RPMI7951 (cell line): ENCODE results near the gene P2RX4. TPM values are rescaled to one million over a fixed set of nuclear protein-coding genes. Genes with fewer than 3 reads are reported as not detected.
"Not testable (repeated sequence)": the region's sequence is repeated elsewhere in the genome, so short reads cannot be mapped to it uniquely, and the experiment has no call there.

Experiments
- DNase-seq: peaks from one replicate; pipeline ENCODE4 v3.0.0-alpha.2; 2012; ENCODE audit warnings: low read depth
- total RNA-seq: library from RNA; depleted of rRNA; stranded (reverse); fragments of >200 nt; shearing (Covaris generic); gene quantifications from 2 replicates; pipeline ENCODE4 v1.2.3, GENCODE V29; 2014; rRNA removed

Gene P2RX4, protein sequence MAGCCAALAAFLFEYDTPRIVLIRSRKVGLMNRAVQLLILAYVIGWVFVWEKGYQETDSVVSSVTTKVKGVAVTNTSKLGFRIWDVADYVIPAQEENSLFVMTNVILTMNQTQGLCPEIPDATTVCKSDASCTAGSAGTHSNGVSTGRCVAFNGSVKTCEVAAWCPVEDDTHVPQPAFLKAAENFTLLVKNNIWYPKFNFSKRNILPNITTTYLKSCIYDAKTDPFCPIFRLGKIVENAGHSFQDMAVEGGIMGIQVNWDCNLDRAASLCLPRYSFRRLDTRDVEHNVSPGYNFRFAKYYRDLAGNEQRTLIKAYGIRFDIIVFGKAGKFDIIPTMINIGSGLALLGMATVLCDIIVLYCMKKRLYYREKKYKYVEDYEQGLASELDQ
- 8.9 and 10.1 TPM in 2 replicates for total RNA-seq

DNA sequence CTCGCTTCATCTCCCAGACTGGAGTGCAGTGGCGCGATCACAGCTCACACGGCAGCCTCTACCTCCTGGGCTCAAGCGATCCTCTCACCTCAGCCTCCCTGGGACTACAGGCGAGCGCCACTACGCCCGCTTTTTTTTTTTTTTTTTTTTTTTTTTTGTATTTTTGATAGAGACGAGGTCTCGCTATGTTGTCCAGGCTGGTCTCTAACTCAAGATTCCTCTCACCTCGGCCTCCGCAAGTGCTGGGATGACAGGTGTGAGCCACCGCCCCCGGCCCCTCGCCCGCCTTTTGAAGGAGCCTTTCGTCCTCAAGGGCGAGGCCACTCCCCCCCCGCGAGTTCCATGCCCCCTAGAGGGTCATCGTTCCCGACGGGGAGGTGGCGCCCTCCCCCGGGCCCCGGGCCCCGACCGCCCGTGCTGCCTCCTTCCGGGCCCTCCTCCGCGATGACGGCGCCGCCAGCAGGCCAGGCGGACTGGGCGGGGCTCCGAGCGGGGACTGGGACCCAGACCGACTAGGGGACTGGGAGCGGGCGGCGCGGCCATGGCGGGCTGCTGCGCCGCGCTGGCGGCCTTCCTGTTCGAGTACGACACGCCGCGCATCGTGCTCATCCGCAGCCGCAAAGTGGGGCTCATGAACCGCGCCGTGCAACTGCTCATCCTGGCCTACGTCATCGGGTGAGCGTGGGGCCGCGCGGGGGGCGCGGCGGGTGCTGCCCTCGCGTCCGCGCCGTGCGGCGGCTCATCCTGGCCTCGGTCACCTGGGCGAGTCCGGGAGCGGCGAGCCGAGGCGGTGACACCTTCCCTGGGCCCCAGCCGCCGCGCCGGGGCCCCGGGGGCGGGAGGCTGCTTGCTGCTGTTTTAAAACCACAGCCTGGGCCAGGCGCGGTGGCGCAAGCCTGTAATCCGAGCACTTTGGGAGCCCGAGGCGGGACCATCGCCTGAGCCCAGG lies at the start of gene P2RX4:
P2RX4 (plus strand) TSS at position 506 of the 949 bp plus-strand sequence; CDS start at position 542, 36 bp downstream.
- DNase-seq, result peak; percentile 64

DNA sequence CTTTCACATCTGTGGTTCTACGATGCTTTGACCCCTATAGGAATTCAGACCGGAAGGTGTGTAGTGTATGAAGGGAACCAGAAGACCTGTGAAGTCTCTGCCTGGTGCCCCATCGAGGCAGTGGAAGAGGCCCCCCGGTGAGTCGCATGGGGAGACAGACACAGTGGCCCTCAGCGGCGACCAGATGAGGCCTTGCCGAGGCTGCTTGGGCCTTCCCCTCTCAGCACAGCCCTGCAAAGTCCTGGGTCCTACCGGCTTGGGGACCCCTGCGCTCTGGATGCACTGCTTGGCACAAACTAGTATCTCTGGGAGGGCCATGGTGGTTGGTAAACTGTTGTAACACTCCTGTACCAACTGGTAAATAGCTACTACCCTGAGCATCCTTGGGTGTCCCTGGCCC lies 47.5 kb upstream of the P2RX4 start:
- no peak for DNase-seq

DNA sequence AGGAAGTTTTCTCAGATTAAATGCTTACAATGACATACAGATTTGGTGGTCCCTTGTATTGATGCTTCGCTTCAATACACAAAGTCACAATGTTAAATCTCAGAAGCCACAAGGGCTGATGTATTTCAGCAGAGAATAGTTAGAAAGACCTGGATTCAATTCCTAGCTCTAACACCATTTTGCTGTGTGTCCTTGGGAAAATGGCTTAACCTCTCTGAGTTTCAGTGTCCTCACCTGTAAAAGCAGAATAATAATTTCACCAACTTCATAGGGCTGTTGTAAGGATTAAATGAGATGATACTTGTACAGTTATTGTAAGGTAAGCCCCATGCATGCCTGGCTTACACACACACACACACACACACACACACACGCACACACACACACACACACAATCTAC lies 46.9 kb upstream of the P2RX4 start:
- DNase-seq, result no peak

DNA sequence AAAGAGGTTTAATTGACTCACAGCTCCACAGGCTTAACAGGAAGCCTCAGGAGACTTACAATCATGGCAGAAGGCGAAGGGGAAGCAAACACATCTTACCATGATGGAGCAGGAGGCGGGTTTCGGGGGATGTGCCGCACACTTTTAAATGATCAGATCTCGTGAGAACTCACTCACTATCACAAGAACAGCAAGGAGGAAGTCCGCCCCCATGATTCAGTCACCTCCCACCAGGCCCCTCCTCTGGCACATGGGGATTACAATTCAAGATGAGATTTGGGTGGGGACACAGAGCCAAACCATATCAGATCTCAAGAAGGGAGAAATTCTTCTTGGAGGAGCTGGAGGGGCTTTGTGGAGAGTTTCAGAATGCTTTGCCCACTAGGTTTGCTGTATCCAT lies 45.1 kb upstream of the P2RX4 start:
- DNase-seq, result not testable (repeated sequence)

DNA sequence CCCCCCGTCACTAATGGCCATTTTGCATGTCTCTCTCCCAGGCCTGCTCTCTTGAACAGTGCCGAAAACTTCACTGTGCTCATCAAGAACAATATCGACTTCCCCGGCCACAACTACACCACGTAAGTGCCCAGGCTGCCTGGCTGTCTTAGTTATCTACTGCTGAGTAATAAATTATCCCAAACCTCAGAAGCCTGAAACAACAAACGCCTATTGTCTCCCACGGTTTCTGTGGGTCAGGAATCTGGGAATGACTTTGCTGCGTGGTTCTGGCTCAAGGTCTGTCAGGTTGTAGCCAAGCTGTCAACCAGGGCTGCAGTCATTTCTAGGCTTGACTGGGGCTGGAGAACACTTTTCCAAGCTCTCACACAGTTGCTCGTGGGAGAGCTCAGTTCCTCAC lies 44.6 kb upstream of the P2RX4 start:
- DNase-seq, result peak; percentile 18

DNA sequence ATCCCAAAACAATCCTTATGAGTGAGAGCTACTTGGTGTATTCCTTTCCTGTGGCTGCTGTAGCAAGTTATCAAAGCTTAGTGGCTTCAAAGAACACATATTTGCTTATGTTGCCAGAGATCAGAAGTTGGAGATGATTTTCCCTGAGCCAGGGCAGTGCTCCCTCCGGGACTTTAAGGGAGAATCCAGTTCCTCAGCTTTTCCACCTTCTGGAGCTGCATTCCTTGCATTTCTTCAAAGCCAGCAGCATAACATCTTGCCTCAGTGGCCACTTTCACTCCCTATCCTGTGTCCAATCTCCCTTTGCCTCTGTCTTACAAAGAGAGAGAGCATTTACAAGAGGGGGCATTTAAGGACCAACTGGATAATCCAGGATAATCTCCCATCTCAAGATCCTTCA lies 43.6 kb upstream of the P2RX4 start:
- DNase-seq, result no peak

DNA sequence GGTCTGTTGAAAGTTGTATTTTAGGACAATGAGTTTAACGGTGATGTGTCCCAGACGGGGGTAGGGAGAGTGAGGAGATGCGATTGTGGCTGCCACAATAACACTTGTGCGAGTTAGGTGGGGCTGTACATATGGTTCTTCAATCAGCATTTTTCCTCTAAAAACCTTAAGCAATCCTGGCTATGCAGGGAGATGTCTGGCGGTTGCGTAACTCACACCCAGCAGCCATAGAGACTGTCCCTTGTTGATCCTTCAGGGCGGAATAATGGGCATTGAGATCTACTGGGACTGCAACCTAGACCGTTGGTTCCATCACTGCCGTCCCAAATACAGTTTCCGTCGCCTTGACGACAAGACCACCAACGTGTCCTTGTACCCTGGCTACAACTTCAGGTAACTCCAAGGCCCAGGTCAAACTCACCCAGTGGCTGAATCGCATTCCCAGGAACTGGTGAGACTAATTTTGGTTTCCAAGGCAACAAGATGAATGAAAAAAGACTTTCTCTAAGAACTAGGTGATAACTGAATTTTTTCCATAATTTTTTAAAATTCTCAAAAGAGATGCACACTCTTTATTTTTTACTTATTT lies 42.6 kb upstream of the P2RX4 start:
- DNase-seq, result no peak

DNA sequence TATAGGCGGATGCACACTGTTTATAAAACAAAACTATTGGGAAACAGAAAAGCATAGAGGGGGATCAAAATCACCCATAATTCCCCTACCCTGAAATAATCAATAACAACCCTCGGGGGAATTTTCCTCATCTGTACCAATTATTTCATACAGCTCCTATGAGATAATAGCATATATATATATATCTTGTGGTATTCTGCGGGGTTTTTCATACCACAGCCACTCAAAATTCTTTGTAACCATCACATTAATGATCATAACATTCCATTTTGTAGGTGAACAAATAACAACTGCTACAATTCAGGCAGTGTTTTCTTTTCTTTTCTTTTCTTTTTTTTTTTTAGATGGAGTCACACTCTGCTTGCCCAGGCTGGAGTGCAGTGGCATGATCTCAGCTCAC lies 42.0 kb upstream of the P2RX4 start:
- DNase-seq, result no peak

DNA sequence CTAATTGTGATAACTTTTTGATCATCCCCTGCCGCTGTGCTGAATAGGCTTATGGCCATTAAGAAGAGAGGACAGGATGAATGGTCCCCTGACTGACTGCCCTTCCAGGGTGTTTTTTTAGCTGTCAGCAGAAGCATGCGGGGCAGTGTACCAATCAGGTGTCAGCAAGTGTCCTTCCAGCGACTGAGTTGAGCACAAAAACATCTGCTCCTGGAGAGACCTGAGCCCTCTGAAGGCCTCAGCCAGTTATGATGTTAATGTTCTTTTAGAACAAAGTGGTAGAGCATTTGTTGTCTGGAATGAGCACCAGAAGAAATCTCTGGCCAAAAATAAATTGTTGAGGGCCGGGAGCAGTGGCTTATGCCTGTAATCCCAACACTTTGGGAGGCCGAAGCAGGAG lies 39.8 kb upstream of the P2RX4 start:
- DNase-seq, result no peak

DNA sequence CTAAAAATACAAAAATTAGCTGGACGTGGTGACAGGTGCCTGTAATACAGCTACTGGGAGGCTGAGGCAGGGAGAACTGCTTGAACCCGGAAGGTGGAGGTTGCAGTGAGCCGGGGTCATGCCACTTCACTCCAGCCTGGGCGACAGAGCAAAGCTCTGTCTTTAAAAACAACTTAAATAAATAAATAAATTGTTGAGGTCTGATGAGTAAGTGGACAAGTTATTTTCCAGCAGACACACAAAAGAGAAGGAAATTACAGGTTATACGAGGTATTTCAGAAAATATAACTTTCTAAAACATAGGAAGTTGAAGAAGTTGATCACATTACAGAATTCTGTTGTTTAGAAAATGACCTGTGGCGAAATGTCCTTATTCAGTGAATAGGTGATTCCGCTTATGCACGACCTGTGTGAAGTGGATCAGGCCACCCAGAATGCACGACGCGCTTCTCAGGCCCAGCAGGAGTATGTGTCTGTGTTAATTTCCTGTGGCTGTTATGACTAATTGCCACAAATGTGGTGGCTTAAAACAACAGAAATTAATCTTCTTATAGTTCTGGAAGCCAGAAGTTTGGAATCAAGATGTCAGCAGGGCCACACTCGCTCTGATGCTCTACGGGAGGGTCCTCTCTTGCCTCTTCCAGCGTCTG lies 39.2 kb upstream of the P2RX4 start:
- peak; percentile 7 for DNase-seq

DNA sequence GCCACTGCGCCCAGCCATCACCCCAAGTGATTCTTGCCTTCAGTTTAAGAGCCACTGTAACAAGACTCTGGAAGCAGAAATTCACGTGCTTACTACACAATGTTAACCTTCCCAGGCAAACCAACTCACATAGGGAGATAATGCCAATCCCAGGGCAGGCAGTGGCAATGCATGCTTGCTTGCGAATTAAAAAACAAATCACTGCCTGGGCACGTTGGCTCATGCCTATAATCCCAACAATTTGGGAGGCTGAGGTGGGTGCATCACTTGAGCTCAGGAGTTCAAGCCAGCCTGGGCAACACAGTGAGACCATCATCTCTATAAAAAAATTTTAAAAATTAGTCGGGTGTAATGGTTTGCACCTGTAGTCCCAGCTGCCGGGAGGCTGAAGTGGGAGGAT lies 37.8 kb upstream of the P2RX4 start:
- DNase-seq, result no peak

DNA sequence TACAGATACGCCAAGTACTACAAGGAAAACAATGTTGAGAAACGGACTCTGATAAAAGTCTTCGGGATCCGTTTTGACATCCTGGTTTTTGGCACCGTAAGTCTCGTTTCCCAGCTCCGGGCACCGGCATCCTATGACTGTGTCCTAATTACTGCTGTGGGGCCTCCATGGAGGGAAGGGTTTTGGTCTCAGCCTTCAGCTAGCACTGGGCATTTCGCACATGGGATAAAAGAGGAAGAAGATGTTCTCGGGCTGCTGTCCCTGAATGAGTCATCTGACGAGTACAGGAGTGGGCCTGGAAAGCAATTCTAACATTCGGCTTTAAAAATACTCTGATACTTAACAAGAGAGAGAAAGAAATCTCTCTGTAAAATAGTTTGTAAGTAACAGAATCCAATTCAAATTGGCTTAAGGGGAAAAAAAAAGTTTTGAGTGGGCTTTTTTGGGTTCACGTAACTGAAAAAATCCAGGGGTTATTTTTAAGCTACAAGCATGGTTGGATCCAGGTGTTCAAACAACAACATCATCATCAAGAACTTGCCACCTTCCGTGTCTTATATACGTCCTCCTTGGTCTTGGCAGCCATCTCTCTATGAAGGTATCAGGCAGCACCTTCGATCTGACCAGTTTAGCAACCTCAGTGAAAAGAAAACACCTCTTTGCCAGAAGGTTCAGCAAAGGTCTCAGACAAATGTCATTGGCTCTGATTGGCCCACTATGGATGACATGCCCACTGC lies 34.4 kb upstream of the P2RX4 start:
- no peak for DNase-seq

DNA sequence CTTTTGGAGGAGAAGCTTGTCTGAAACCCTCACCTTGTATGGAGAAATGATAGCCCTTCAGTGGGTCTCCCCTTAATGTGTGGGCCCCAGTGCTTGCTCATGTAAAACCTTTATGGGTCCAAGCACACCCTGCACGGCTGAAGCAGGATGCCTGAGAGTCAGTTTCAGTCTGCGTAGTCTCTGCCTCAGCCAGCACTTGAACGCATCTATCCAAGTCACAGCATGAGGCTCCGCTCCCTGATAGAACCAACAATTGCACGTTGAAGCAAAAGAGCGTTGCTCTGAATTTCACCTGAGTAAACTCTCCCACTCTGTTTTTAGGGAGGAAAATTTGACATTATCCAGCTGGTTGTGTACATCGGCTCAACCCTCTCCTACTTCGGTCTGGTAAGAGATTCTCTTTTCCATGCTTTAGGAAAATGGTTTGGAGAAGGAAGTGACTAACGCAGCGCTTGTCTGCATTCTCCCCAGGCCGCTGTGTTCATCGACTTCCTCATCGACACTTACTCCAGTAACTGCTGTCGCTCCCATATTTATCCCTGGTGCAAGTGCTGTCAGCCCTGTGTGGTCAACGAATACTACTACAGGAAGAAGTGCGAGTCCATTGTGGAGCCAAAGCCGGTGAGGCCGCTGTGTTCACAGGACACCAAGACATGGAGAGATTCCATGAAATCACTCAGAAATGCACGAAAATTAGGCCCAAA lies 33.0 kb upstream of the P2RX4 start:
- no peak for DNase-seq

DNA sequence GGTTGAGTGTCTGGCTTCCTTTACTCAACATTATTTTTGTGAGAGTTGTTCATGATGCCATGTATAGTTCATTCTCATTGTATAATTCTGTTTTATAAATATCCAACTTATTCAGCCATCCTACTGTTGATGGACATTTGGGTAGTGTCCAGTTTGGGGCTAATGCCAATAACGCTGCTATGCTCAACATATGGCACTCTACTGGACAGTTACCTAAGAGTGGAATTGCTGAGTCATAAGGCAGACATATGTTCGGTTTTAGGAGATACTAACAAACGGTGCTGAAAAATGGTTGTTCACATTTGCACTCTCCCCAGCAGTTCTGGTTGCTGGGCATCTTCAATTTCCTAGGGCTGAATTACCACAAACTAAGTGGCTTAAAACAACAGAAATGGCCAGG lies 28.7 kb upstream of the P2RX4 start:
- peak; percentile 42 for DNase-seq

DNA sequence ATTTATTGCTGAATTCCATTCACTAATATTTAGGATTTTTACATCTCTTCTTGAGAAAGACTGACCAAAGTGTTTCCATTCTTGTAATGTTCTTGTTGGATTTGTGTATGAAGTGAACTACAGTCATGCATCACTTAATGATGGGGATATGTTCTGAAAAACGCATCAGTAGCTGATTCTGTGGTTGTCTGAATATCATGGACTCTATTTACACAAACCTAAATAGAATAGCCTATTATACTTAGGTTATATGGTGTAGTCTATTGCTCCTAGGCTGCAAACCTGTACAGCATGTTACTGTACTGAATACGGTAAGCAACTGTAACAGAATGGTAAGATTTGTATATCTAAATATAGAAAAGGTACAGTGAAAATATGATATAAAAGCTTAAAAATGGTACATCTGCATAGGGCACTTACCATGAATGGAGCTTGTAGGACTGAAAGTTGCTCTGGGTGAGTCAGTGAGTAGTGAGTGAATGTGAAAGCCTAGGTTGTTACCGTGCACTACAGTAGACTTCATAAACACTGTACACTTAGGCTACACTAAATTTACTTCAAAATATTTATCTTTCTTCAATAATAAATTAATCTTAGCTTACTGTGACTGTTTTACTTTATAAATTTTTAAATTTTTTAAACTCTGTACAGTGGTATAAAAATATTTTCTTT lies 27.6 kb upstream of the P2RX4 start:
- no peak for DNase-seq

DNA sequence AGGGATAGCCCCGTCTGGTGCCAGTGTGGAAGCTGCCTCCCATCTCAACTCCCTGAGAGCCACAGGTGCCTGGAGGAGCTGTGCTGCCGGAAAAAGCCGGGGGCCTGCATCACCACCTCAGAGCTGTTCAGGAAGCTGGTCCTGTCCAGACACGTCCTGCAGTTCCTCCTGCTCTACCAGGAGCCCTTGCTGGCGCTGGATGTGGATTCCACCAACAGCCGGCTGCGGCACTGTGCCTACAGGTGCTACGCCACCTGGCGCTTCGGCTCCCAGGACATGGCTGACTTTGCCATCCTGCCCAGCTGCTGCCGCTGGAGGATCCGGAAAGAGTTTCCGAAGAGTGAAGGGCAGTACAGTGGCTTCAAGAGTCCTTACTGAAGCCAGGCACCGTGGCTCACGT lies 25.5 kb upstream of the P2RX4 start:
- no peak for DNase-seq

DNA sequence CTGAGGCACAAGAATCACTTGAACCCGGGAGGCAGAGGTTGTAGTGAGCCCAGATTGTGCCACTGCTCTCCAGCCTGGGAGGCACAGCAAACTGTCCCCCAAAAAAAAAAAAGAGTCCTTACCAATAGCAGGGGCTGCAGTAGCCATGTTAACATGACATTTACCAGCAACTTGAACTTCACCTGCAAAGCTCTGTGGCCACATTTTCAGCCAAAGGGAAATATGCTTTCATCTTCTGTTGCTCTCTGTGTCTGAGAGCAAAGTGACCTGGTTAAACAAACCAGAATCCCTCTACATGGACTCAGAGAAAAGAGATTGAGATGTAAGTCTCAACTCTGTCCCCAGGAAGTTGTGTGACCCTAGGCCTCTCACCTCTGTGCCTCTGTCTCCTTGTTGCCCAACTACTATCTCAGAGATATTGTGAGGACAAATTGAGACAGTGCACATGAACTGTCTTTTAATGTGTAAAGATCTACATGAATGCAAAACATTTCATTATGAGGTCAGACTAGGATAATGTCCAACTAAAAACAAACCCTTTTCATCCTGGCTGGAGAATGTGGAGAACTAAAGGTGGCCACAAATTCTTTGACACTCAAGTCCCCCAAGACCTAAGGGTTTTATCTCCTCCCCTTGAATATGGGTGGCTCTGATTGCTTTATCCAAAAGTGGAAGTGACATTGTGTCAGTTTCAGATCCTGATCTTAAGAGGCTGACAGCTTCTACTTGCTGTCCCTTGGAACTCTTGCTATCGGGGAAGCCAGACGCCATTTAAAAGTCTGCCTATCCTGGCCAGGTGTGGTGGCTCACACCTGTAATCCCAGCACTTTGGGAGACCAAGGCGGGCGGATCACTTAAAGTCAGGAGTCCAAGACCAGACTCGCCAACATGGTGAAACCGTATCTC lies 24.7 kb upstream of the P2RX4 start:
- DNase-seq, result no peak

DNA sequence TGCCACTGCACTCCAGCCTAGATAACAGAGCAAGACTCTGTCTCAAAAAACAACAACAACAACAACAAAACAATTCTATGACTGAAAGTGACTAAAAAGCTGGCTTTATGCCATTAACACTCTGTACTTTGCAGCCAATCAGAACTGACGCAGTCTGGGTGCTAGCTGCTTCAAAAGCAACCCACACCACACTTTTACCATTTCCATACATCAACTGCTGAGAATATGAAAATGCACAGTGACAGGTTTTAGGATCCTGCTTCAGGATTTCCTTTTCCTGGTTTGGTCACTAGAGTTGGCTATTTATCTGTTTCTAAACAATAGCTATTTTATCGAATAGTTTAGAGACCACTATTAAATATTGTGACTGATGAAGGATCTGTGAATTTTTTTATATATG lies 23.1 kb upstream of the P2RX4 start:
- no peak for DNase-seq

DNA sequence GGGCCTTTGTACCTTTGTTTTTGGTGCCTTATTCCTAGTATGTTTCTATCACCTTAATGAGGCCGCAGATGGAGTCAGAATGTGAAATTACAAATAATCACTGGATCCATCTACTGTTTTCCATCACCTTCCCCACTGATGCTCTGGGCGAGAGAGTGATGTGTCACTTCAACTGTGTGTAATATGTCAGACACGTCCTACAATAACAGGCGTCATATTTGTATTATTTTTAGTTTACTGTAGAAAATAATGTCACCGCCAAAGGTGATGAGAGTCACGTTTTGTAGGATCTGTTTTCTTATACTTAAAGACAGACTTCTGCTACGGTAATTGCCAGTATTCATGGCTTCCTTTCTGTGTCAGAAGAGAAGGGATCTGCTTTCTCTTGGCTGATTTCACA lies 22.4 kb upstream of the P2RX4 start:
- DNase-seq, result no peak
